T-cell (primary cell): ENCODE results near the gene APRT. TPM values are rescaled to one million over a fixed set of nuclear protein-coding genes. Genes with fewer than 3 reads are reported as not detected.
A peak's percentile ranks its signal among the peaks of the same experiment; 100 is the strongest.

Source experiments
- ATAC-seq, 4 experiments: fragments of 200-7000 bp in 3 of 4; fragments of 150-1000 bp in 1 of 4; cut with Tn5 transposase; replicated peaks in 1 of 4; 1 replicate in 3 of 4; 2 replicates in 1 of 4; pipeline ENCODE4 v1.10.0; 2021; ENCODE audit warnings: moderate library complexity in 3 of 4, mild to moderate bottlenecking in 2 of 4, moderate number of reproducible peaks in 1 of 4
- CTCF ChIA-PET, 2 donors: fragments of 300-600 bp; sonication (Branson Sonifier 250); formaldehyde crosslinking; loops; one replicate each; lab custom pipeline; 2022; ENCODE audit warnings: antibody characterized with exemption in 2 of 2; lab: Charles Lee
- POLR2A ChIA-PET, 2 donors: fragments of 300-600 bp; sonication (Branson Sonifier 250); formaldehyde crosslinking; loops; one replicate each; lab custom pipeline; 2022; ENCODE audit warnings: antibody characterized with exemption in 2 of 2; lab: Charles Lee
- DNase-seq, 35 experiments: peaks; one replicate each; pipeline versions ENCODE4 v3.0.0 to v3.0.0-alpha.2; 2013 to 2023
- H3K27ac ChIP-seq: one replicate; pipeline ENCODE4 v1.5.1; 2013; ENCODE audit warnings: low read length
- H3K27me3 ChIP-seq, 2 experiments: replicated peaks in 1 of 2; 1 replicate in 1 of 2; 2 replicates in 1 of 2; pipeline versions ENCODE4 v1.6.1 to v1.7.0; 2013; ENCODE audit warnings: low read length in 1 of 2, mixed read lengths in 1 of 2; ENCODE audit not compliant: control insufficient read depth in 2 of 2, insufficient read depth in 2 of 2; ENCODE audit errors: extremely low read depth in 1 of 2
- H3K36me3 ChIP-seq, 2 donors: 1 replicate in 1 of 2; 2 replicates in 1 of 2; pipeline versions ENCODE4 v1.6.1 to v1.7.0; 2013; ENCODE audit warnings: low read length in 1 of 2; ENCODE audit not compliant: control insufficient read depth in 2 of 2, insufficient read depth in 1 of 2; ENCODE audit errors: extremely low read depth in 1 of 2
- H3K4me1 ChIP-seq, 2 experiments: 1 replicate in 1 of 2; 2 replicates in 1 of 2; pipeline versions ENCODE4 v1.6.1 to v1.7.0; 2013; ENCODE audit warnings: low read length in 2 of 2, mixed read lengths in 1 of 2; ENCODE audit not compliant: insufficient read depth in 2 of 2, control insufficient read depth in 1 of 2; ENCODE audit errors: extremely low read depth in 1 of 2
- H3K4me3 ChIP-seq, 2 donors: 1 replicate in 1 of 2; 2 replicates in 1 of 2; pipeline versions ENCODE4 v1.5.1 to v1.7.0; 2013; ENCODE audit warnings: mild to moderate bottlenecking in 2 of 2, low read length in 1 of 2, moderate library complexity in 1 of 2; ENCODE audit not compliant: control insufficient read depth in 1 of 2; ENCODE audit errors: extremely low read depth in 1 of 2
- H3K9me3 ChIP-seq: 2 replicates; pipeline ENCODE4 v1.7.0; 2013
- H3K27ac Mint-ChIP-seq, 2 donors: one replicate each; pipeline ENCODE4 v1.8.0; 2020 to 2021; ENCODE audit warnings: mild to moderate bottlenecking in 2 of 2, mixed read lengths in 2 of 2
- H3K27me3 Mint-ChIP-seq, 2 donors: one replicate each; pipeline ENCODE4 v1.8.0; 2021 to 2022; ENCODE audit warnings: mixed read lengths in 2 of 2
- H3K36me3 Mint-ChIP-seq: one replicate; pipeline ENCODE4 v1.8.0; 2021; ENCODE audit warnings: mixed read lengths
- H3K4me1 Mint-ChIP-seq, 3 donors: one replicate each; pipeline ENCODE4 v1.8.0; 2020 to 2022; ENCODE audit warnings: mixed read lengths in 3 of 3, mild to moderate bottlenecking in 1 of 3
- H3K4me3 Mint-ChIP-seq, 3 donors: one replicate each; pipeline ENCODE4 v1.8.0; 2020 to 2022; ENCODE audit warnings: mild to moderate bottlenecking in 3 of 3, mixed read lengths in 3 of 3, moderate library complexity in 3 of 3
- H3K9me3 Mint-ChIP-seq, 3 donors: one replicate each; pipeline ENCODE4 v1.8.0; 2020 to 2022; ENCODE audit warnings: mixed read lengths in 3 of 3
- WGBS: methylation state at CpG from one replicate; pipeline ENCODE4 v1.1.5; 2013; ENCODE audit warnings: missing lambda C conversion rate; ENCODE audit not compliant: insufficient coverage; 5-methylcytosine and 5-hydroxymethylcytosine counted together
- total RNA-seq, 35 experiments: library from RNA in 6 of 35; stranded (reverse) in 6 of 35; fragments of 120-200 nt in 1 of 35; gene quantifications; one replicate each; pipeline versions ENCODE4 v1.2.1 to v1.2.4 and lab custom pipeline; 2013 to 2026

Gene APRT
- total RNA-seq, 5 donors from 2014 or later (not counting 1 experiment from before 2014, with no cell fraction given): 166 to 245 (median 228) TPM

DNA sequence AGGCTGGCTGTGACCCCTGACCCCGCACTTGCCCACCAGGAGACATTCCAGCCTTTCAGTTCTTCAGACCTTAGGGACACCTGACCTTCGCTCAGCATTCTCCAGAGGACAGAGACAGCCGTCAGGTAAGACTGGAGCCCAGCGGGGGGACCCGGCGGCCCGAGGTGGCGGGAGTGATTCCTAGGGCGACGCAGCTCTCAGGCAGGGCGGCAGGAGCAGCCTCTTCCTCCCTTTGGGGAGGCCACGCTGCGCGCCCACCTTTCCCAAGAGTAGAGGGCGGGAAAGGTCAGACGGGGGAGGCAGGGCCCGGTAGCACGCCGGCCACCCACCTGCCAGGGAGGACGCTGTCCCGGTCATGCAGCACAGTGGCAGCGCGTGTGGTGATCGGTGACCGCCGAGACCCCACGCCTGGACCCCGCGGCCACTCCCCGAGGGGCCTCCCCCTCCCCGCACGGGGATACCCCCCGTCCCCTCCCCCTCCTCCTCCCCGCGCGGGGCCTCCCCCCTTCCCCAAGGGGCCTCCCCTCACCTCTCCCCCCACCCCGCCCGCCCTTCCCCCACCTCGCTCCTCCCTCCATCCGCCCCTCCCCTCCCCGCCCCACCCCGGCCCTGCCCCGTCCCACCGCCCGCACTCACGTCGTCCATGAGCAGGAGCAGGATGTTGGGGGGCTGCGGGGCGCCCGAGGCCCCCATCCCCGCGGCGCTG is 44.5 kb upstream of the APRT start:
- Mint-ChIP-seq H3K4me3 (peak overlapping the region; percentile 71 to 97 (median 95)), H3K9me3 (no peaks in the 10 kb centered on the region), H3K27me3 (no peaks in the 10 kb centered on the region), H3K27ac (peak overlapping the region; percentile 44 to 67), H3K36me3 (peaks cover 8% of the 10 kb centered on the region), H3K4me1 (peaks cover 36 to 39% (median 38%) of the 10 kb centered on the region in 3 donors)
- peaks cover 2 to 28% of the 10 kb centered on the region in 2 donors for H3K36me3 ChIP-seq
- ATAC-seq (peak; percentile 43 to 58 (median 50)), DNase-seq (peak in 13 of 35 experiments; percentile 5 to 36 (median 10))
- H3K4me1 ChIP-seq: peaks cover 12 to 38% of the 10 kb centered on the region in 2 experiments
- peak overlapping the region in 1 of 2 donors; percentile 36 for H3K4me3 ChIP-seq
- 48% methylated on average over 20 of the region's 53 CpGs for WGBS
- peak overlapping the region; percentile 47 for H3K27ac ChIP-seq
- H3K9me3 ChIP-seq: no peaks in the 10 kb centered on the region
- no peaks in the 10 kb centered on the region for H3K27me3 ChIP-seq
- ChIA-PET POLR2A (no interaction called here), CTCF (no interaction called here)

DNA sequence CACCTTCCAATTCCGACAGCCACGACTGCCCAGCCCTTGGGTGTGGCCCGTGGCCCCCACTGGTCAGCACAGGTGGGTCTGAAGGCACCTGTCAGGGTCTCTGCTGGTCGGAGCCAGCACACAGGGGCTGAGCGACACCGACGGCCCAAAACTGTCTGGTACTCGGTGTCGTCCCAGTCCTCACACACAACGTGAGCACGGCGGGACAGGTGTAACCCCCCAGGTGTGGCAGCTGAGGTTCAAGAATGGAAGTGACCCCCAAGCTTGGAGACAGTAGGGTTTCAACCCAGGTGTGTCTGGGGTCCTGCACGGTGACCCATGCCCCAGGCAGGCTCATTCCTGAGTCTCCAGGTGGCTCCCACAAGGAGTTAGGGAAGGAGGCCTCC is 44.0 kb upstream of the APRT start:
- H3K36me3 ChIP-seq: peaks cover 0 to 23% of the 10 kb centered on the region in 2 donors
- peaks cover 12 to 38% of the 10 kb centered on the region in 2 experiments for H3K4me1 ChIP-seq
- Mint-ChIP-seq H3K4me3 (peak overlapping the region; percentile 71 to 97 (median 76)), H3K36me3 (peaks cover 4% of the 10 kb centered on the region), H3K27ac (peak overlapping the region; percentile 66 to 67), H3K4me1 (peaks cover 36 to 39% (median 38%) of the 10 kb centered on the region in 3 donors), H3K9me3 (no peaks in the 10 kb centered on the region), H3K27me3 (no peaks in the 10 kb centered on the region)
- POLR2A ChIA-PET: no interaction called here
- DNase-seq (peak in 1 of 35 experiments; percentile 23), ATAC-seq (no peak)
- 96% methylated on average over 13 of the region's 13 CpGs for WGBS
- CTCF ChIA-PET: no interaction called here
- no peaks in the 10 kb centered on the region for H3K27me3 ChIP-seq
- no peak overlapping the region for H3K4me3 ChIP-seq
- peak overlapping the region; percentile 47 for H3K27ac ChIP-seq
- no peaks in the 10 kb centered on the region for H3K9me3 ChIP-seq

GRCh38 chr16:88855176-88855575 is 43.4 kb upstream of the APRT start:
- Histone ChIP-seq H3K27me3 (no peaks in the 10 kb centered on the region), H3K9me3 (no peaks in the 10 kb centered on the region), H3K36me3 (peaks cover 0 to 17% of the 10 kb centered on the region in 2 donors), H3K4me3 (no peak overlapping the region), H3K4me1 (peaks cover 12 to 38% of the 10 kb centered on the region in 2 experiments), H3K27ac (peak overlapping the region; percentile 12)
- no peak for DNase-seq
- peak overlapping the region; percentile 66 to 82 for H3K27ac Mint-ChIP-seq
- ChIA-PET CTCF (no interaction called here), POLR2A (no interaction called here)
- no peaks in the 10 kb centered on the region for H3K9me3 Mint-ChIP-seq
- H3K27me3 Mint-ChIP-seq: no peaks in the 10 kb centered on the region
- WGBS: 93% methylated on average over 3 of the region's 8 CpGs
- no peak for ATAC-seq
- peaks cover 36 to 39% (median 38%) of the 10 kb centered on the region in 3 donors for H3K4me1 Mint-ChIP-seq
- H3K4me3 Mint-ChIP-seq: peak overlapping the region; percentile 56 to 97 (median 81)
- H3K36me3 Mint-ChIP-seq: peaks cover 3% of the 10 kb centered on the region

GRCh38 chr16:88854306-88855111 is 42.8 kb upstream of the APRT start:
- peaks cover 36 to 39% (median 36%) of the 10 kb centered on the region in 3 donors for H3K4me1 Mint-ChIP-seq
- Histone ChIP-seq H3K36me3 (peaks cover 0 to 10% of the 10 kb centered on the region in 2 donors), H3K27ac (no peak overlapping the region), H3K9me3 (no peaks in the 10 kb centered on the region), H3K4me3 (no peak overlapping the region), H3K4me1 (peaks cover 12 to 38% of the 10 kb centered on the region in 2 experiments), H3K27me3 (no peaks in the 10 kb centered on the region)
- H3K9me3 Mint-ChIP-seq: no peaks in the 10 kb centered on the region
- no peak for ATAC-seq
- ChIA-PET POLR2A (no interaction called here), CTCF (no interaction called here)
- H3K36me3 Mint-ChIP-seq: no peaks in the 10 kb centered on the region
- peak overlapping the region; percentile 66 to 82 for H3K27ac Mint-ChIP-seq
- peak overlapping the region; percentile 23 to 97 (median 81) for H3K4me3 Mint-ChIP-seq
- peak in 24 of 35 experiments; percentile 4 to 52 (median 21) for DNase-seq
- no peaks in the 10 kb centered on the region for H3K27me3 Mint-ChIP-seq
- WGBS: 59% methylated on average over 14 of the region's 20 CpGs

- Mint-ChIP-seq H3K4me3 (no peak overlapping the region), H3K4me1 (peaks cover 28 to 33% (median 33%) of the 10 kb centered on the region in 3 donors), H3K27me3 (no peaks in the 10 kb centered on the region), H3K9me3 (no peaks in the 10 kb centered on the region), H3K36me3 (no peaks in the 10 kb centered on the region), H3K27ac (no peak overlapping the region)
- Histone ChIP-seq H3K27ac (no peak overlapping the region), H3K27me3 (no peaks in the 10 kb centered on the region), H3K4me3 (no peak overlapping the region), H3K4me1 (peaks cover 12 to 36% of the 10 kb centered on the region in 2 experiments), H3K36me3 (no peaks in the 10 kb centered on the region), H3K9me3 (no peaks in the 10 kb centered on the region)
- ATAC-seq (no peak), DNase-seq (no peak)
- POLR2A ChIA-PET: no interaction called here
- 90% methylated on average over 16 of the region's 17 CpGs for WGBS
- CTCF ChIA-PET: no interaction called here
Observed at GRCh38 chr16:88853325-88853941, 41.7 kb upstream of the APRT start.

GRCh38 chr16:88851616-88852015 is 39.9 kb upstream of the APRT start:
- POLR2A ChIA-PET: no interaction called here
- Mint-ChIP-seq H3K27ac (no peak overlapping the region), H3K9me3 (no peaks in the 10 kb centered on the region)

More at GRCh38 chr16:88851616-88852015, 39.9 kb upstream of the APRT start:
- Histone ChIP-seq H3K4me3 (no peak overlapping the region), H3K27ac (no peak overlapping the region), H3K9me3 (no peaks in the 10 kb centered on the region), H3K36me3 (peaks cover 0 to 2% of the 10 kb centered on the region in 2 donors), H3K4me1 (peaks cover 4 to 22% of the 10 kb centered on the region in 2 experiments), H3K27me3 (no peaks in the 10 kb centered on the region)
- Mint-ChIP-seq H3K4me1 (peaks cover 19 to 22% (median 20%) of the 10 kb centered on the region in 3 donors), H3K36me3 (no peaks in the 10 kb centered on the region), H3K27me3 (no peaks in the 10 kb centered on the region), H3K4me3 (no peak overlapping the region)
- WGBS: 93% methylated on average over 19 of the region's 19 CpGs
- ATAC-seq: no peak
- no peak for DNase-seq
- CTCF ChIA-PET: no interaction called here
